GM06990 (cell line): ENCODE measurements around the gene CGB8.

Experiments used
- DNase-seq: peaks from one replicate; pipeline ENCODE4 v3.0.0-alpha.2; 2011; ENCODE audit not compliant: insufficient read length; ENCODE audit errors: extremely low read depth
- H3K27me3 ChIP-seq: replicated peaks from 2 replicates; pipeline ENCODE4 v1.6.0; 2011; ENCODE audit warnings: low read length; ENCODE audit not compliant: control insufficient read depth, insufficient read depth
- H3K36me3 ChIP-seq: 2 replicates; pipeline ENCODE4 v1.5.1; 2011; ENCODE audit warnings: low read length; ENCODE audit not compliant: control insufficient read depth, insufficient read depth
- H3K4me3 ChIP-seq: replicated peaks from 2 replicates; pipeline ENCODE4 v1.5.1; 2011; ENCODE audit warnings: low read depth, mild to moderate bottlenecking, control low read depth, low read length
- TF ChIP-seq, protein P1 (sequence below): IDR thresholded peaks from 2 replicates; pipeline ENCODE4 v1.5.1; 2011; ENCODE audit warnings: low read length, control low read depth, mild to moderate bottlenecking, inconsistent platforms; ENCODE audit not compliant: insufficient read depth, poor library complexity, severe bottlenecking

The CGB8 gene

DNA sequence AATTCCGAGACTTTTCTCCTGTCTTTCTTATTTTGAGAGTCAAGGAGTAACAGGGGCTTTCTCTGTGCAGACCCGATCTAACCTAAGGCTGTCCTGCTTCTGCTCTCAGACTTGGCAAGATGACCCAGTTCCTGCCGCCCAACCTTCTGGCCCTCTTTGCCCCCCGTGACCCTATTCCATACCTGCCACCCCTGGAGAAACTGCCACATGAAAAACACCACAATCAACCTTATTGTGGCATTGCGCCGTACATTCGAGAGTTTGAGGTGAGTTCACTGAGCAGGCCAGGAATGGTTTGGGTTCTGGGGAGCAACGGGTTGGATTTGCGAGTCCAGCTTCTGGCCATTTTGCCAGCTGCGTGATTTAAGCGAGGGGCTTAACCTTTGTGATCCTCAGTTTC lies 37.4 kb upstream of the CGB8 start:
- Histone ChIP-seq H3K27me3 (no peaks in the 10 kb centered on the region), H3K4me3 (peak overlapping the region; percentile 97), H3K36me3 (peaks cover 17% of the 10 kb centered on the region)
- TF ChIP-seq, protein P1, sequence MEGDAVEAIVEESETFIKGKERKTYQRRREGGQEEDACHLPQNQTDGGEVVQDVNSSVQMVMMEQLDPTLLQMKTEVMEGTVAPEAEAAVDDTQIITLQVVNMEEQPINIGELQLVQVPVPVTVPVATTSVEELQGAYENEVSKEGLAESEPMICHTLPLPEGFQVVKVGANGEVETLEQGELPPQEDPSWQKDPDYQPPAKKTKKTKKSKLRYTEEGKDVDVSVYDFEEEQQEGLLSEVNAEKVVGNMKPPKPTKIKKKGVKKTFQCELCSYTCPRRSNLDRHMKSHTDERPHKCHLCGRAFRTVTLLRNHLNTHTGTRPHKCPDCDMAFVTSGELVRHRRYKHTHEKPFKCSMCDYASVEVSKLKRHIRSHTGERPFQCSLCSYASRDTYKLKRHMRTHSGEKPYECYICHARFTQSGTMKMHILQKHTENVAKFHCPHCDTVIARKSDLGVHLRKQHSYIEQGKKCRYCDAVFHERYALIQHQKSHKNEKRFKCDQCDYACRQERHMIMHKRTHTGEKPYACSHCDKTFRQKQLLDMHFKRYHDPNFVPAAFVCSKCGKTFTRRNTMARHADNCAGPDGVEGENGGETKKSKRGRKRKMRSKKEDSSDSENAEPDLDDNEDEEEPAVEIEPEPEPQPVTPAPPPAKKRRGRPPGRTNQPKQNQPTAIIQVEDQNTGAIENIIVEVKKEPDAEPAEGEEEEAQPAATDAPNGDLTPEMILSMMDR = no peak
- no peak for DNase-seq

DNA sequence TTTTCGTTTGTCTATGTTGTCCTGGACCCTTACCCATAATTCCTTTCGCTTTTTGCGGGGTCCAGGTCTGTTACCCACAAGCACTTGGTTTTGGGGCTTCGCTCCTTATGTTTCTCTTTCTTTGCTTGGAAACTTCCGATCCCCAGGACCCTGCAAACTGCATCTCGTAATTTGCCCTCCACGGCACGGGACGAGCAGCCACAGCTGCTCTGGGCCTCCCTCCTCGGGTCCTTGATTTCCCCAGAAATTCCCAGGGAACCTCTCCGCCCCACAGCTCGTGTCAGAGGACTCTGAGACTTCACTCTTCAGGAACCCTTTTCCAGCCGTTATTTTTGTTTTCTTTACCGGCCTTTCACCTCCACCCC lies 36.9 kb upstream of the CGB8 start:
- Histone ChIP-seq H3K27me3 (no peaks in the 10 kb centered on the region), H3K4me3 (peak overlapping the region; percentile 97), H3K36me3 (peaks cover 16% of the 10 kb centered on the region)
- TF ChIP-seq, protein P1 = no peak
- DNase-seq = no peak

DNA sequence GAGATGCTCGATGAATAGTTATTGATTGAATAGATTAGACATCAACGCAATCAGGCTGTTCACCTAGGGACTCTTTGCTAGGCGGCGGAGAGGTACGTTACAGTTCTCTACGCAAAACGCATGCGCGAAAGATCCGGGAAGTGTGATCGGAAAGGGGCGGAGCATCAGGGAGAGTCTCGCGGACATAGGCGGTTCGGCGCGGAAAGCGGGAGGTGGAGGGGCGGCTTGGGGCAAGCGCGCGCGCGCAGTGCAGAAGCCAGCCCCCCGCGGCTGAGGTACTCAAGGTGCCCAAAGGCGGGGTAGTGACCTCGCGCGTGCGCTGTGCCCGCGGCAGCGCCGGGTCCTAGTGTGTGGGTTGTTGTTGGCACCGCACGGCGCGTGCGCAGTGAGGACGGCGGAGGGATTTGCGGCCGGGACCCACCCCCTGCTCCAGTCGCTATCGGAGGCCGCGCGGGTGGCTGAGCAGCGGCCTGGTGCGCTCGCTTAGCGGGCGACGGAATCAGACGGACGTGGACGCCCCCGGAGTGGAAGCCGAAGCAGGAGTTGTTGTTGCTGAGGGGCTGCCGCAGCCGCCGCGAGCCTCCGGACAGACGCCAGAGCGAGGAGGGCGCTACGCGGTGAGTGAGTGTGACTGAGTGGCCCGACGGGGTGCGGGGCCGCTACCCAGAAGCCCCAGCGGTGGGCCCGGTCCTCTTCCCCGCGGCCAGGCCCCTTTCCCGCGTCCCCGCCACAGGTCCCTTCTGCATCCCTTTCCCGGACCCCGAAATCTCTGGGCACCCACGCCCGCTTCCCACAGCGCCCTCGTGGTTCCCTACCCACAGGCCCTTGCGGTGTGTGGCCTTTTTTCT lies 36.3 kb upstream of the CGB8 start, which contains the start of gene SNRNP70:
Gene SNRNP70 (plus strand): TSS at position 432 of the 848 bp plus-strand sequence. CDS start 964 bp downstream, outside the sequence.
- peak; percentile 100 for DNase-seq
- Histone ChIP-seq H3K36me3 (peaks cover 10% of the 10 kb centered on the region), H3K4me3 (peak within 1 kb of the TSS; percentile 97), H3K27me3 (no peaks in the 10 kb centered on the region)
- TF ChIP-seq, protein P1 = no peak

DNA sequence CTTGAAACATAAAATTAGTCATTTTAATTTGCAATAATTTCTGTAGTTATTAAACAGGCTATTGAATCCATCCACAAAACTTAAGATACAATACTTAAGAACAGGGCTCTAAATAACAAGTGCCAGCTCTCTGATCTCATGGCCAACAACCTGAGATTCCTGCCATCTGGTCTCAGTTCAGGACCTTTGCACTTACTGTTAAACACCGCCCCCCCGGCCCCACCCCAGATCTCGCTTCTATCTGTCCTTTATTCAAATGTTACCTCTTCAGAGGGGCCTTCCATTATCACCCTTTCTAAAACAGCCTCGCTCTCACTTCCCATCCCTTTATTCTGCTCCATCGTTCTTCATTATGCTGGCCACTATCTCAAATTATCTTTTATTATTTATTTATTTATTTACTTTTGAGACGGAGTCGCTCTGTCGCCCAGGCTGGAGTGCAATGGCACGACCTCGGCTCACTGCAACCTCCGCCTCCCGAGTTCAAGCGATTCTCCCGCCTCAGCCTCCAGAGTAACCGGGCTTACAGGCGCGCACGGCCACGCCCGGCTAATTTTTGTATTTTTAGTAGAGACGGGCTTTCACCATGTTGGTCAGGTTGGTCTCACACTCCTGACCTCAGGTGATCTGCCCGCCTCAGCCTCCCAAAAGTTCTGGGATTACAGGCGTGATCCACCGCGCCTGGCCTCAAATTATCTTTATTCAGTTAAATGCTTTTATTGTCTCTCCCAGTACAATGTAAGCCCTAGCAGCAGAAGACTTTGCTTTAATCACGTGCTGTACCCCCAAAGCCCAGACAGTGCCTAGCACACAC lies 35.5 kb upstream of the CGB8 start:
- no peak for DNase-seq
- TF ChIP-seq, protein P1 = no peak
- Histone ChIP-seq H3K4me3 (peak overlapping the region; percentile 97), H3K36me3 (peaks cover 6% of the 10 kb centered on the region), H3K27me3 (no peaks in the 10 kb centered on the region)

DNA sequence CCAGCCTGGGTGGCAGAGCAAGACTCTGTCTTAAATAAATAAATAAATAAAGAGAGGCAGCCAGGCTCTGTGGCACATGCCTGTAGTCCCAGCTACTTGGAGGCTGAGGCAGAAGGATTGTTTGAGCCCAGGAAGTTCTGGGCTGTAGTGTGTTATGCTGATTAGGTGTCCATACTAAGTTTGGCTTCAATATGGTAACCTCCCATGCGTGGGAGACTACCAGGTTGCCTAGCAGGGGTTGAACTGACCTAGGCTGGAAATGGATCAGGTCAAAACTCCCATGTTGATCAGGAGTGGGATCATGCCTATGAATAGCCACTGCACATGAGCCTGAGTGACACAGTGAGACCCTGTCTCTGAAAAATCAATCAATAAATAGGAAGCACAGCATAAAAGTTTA lies 32.4 kb upstream of the CGB8 start:
- DNase-seq = no peak
- Histone ChIP-seq H3K4me3 (no peak overlapping the region), H3K27me3 (no peaks in the 10 kb centered on the region), H3K36me3 (no peaks in the 10 kb centered on the region)
- TF ChIP-seq, protein P1 = no peak
